Measurements from ENCODE around the gene LOXL3. TPM values are rescaled to one million over a fixed set of nuclear protein-coding genes. Genes with fewer than 3 reads are reported as not detected.

The LOXL3 gene
- total and polyA plus RNA-seq, 5 donors = 2.4 to 8.3 (median 5.6) TPM

Other genes starting within 250 kb of the LOXL3 start
- 1 to 10 TPM in 3 of 4 donors, under 1 TPM in 1; 0.29 to 2.8 (median 1.1) TPM for gene SLC4A5, start 210.5 kb downstream of the LOXL3 start, total RNA-seq
- 0.79 TPM for gene SLC4A5, start 210.5 kb downstream of the LOXL3 start, polyA plus RNA-seq
- 100 to 1,000 TPM; 102 to 131 (median 125) TPM for gene DCTN1, start 173.6 kb downstream of the LOXL3 start, total RNA-seq
- gene DCTN1, start 173.6 kb downstream of the LOXL3 start, polyA plus RNA-seq = 71.7 TPM
- gene C2orf81, start 132.3 kb downstream of the LOXL3 start, total RNA-seq = 1 to 10 TPM in 3 of 4 donors, under 1 TPM in 1; 0.88 to 1.6 (median 1.1) TPM
- gene C2orf81, start 132.3 kb downstream of the LOXL3 start, polyA plus RNA-seq = 1.00 TPM
- 1 to 10 TPM; 3.4 to 4.5 (median 3.5) TPM for gene WDR54, start 132.2 kb downstream of the LOXL3 start, total RNA-seq
- 3.4 TPM for gene WDR54, start 132.2 kb downstream of the LOXL3 start, polyA plus RNA-seq
- gene RTKN, start 112.0 kb downstream of the LOXL3 start, total RNA-seq = 10 to 100 TPM; 21.5 to 27.9 (median 25.9) TPM
- 16.2 TPM for gene RTKN, start 112.0 kb downstream of the LOXL3 start, polyA plus RNA-seq
- gene INO80B, start 98.9 kb downstream of the LOXL3 start, total RNA-seq = 10 to 100 TPM; 19.2 to 22.9 (median 20.7) TPM
- 16.8 TPM for gene INO80B, start 98.9 kb downstream of the LOXL3 start, polyA plus RNA-seq
- gene WBP1, start 95.5 kb downstream of the LOXL3 start, total RNA-seq = 10 to 100 TPM; 48.9 to 60.0 (median 56.7) TPM
- 63.1 TPM for gene WBP1, start 95.5 kb downstream of the LOXL3 start, polyA plus RNA-seq
- 10 to 100 TPM; 23.4 to 25.1 (median 24.5) TPM for gene MOGS, start 88.6 kb downstream of the LOXL3 start, total RNA-seq
- 19.9 TPM for gene MOGS, start 88.6 kb downstream of the LOXL3 start, polyA plus RNA-seq
- 100 to 1,000 TPM; 116 to 157 (median 131) TPM for gene MRPL53, start 81.3 kb downstream of the LOXL3 start, total RNA-seq
- gene MRPL53, start 81.3 kb downstream of the LOXL3 start, polyA plus RNA-seq = 107 TPM
- gene CCDC142, start 70.9 kb downstream of the LOXL3 start, total RNA-seq = 10 to 100 TPM in 2 of 4 donors, 1 to 10 TPM in 2; 7.5 to 11.1 (median 9.4) TPM
- gene CCDC142, start 70.9 kb downstream of the LOXL3 start, polyA plus RNA-seq = 5.5 TPM
- gene TTC31, start 70.9 kb downstream of the LOXL3 start, total RNA-seq = 10 to 100 TPM; 11.3 to 12.3 (median 11.8) TPM
- gene TTC31, start 70.9 kb downstream of the LOXL3 start, polyA plus RNA-seq = 11.4 TPM
- gene LBX2, start 54.3 kb downstream of the LOXL3 start, total RNA-seq = 1 to 10 TPM in 1 of 4 donors, under 1 TPM in 3; 0.51 to 1.2 (median 0.85) TPM
- gene LBX2, start 54.3 kb downstream of the LOXL3 start, polyA plus RNA-seq = 0.52 TPM
- gene PCGF1, start 46.2 kb downstream of the LOXL3 start, total RNA-seq = 10 to 100 TPM; 20.5 to 38.7 (median 25.6) TPM
- gene PCGF1, start 46.2 kb downstream of the LOXL3 start, polyA plus RNA-seq = 20.9 TPM
- gene TLX2, start 39.5 kb downstream of the LOXL3 start, total RNA-seq = not detected
- 0.05 TPM for gene TLX2, start 39.5 kb downstream of the LOXL3 start, polyA plus RNA-seq
- not detected for gene DQX1, start 27.7 kb downstream of the LOXL3 start, total RNA-seq
- gene DQX1, start 27.7 kb downstream of the LOXL3 start, polyA plus RNA-seq = not detected
- gene AUP1, start 24.2 kb downstream of the LOXL3 start, total RNA-seq = 10 to 100 TPM; 52.3 to 69.6 (median 63.3) TPM
- gene AUP1, start 24.2 kb downstream of the LOXL3 start, polyA plus RNA-seq = 75.3 TPM
- gene HTRA2, start 24.0 kb downstream of the LOXL3 start, total RNA-seq = 10 to 100 TPM; 26.3 to 31.2 (median 28.9) TPM
- 27.8 TPM for gene HTRA2, start 24.0 kb downstream of the LOXL3 start, polyA plus RNA-seq
- 1 to 10 TPM; 7.1 to 8.6 (median 7.5) TPM for gene DOK1, start 778 bp upstream of the LOXL3 start, total RNA-seq
- gene DOK1, start 778 bp upstream of the LOXL3 start, polyA plus RNA-seq = 3.7 TPM
- gene M1AP, start 94.4 kb upstream of the LOXL3 start, total RNA-seq = 1 to 10 TPM in 1 of 4 donors, under 1 TPM in 2, not detected in 1; 0.14 to 1.1 (median 0.47) TPM
- 0.07 TPM for gene M1AP, start 94.4 kb upstream of the LOXL3 start, polyA plus RNA-seq
- 1 to 10 TPM; 3.7 to 5.3 (median 4.2) TPM for gene SEMA4F, start 100.3 kb upstream of the LOXL3 start, total RNA-seq
- gene SEMA4F, start 100.3 kb upstream of the LOXL3 start, polyA plus RNA-seq = 1.7 TPM